Fibroblast of mammary gland (primary cell): ENCODE results near the gene MAML3.

Source experiments
- DNase-seq: peaks from one replicate; pipeline ENCODE4 v3.0.0-alpha.2; 2010; ENCODE audit warnings: low read depth
- H3K4me3 ChIP-seq: 2 replicates; pipeline ENCODE4 v1.5.1; 2011; ENCODE audit warnings: low read depth, mild to moderate bottlenecking, low read length, moderate library complexity; ENCODE audit not compliant: control insufficient read depth
- TF ChIP-seq, protein P1 (sequence below): conservative IDR thresholded peaks from 2 replicates; pipeline ENCODE4 v1.5.1; 2011; ENCODE audit warnings: low read depth, low read length, inconsistent platforms; ENCODE audit not compliant: control insufficient read depth, insufficient read depth

The MAML3 gene

DNA sequence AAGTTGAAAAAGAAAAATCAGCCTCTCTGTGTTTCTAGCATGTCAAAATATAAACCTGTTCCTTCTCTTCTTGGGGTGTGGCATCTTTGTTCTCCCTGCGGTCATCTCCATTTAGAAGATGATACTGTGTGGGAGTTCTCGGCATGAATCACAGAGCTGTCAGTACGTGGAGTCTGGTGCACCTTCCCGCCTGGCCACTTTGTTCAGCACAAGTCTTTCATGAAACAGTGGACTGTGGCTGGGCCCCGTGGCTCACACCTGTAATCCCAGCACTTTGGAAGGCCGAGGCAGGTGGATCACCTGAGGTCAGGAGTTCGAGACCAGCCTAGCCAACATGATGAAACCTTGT lies 166.5 kb downstream of the MAML3 start:
- TF ChIP-seq, protein P1, sequence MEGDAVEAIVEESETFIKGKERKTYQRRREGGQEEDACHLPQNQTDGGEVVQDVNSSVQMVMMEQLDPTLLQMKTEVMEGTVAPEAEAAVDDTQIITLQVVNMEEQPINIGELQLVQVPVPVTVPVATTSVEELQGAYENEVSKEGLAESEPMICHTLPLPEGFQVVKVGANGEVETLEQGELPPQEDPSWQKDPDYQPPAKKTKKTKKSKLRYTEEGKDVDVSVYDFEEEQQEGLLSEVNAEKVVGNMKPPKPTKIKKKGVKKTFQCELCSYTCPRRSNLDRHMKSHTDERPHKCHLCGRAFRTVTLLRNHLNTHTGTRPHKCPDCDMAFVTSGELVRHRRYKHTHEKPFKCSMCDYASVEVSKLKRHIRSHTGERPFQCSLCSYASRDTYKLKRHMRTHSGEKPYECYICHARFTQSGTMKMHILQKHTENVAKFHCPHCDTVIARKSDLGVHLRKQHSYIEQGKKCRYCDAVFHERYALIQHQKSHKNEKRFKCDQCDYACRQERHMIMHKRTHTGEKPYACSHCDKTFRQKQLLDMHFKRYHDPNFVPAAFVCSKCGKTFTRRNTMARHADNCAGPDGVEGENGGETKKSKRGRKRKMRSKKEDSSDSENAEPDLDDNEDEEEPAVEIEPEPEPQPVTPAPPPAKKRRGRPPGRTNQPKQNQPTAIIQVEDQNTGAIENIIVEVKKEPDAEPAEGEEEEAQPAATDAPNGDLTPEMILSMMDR: no peak
- no peak overlapping the region for H3K4me3 ChIP-seq
- DNase-seq: no peak

DNA sequence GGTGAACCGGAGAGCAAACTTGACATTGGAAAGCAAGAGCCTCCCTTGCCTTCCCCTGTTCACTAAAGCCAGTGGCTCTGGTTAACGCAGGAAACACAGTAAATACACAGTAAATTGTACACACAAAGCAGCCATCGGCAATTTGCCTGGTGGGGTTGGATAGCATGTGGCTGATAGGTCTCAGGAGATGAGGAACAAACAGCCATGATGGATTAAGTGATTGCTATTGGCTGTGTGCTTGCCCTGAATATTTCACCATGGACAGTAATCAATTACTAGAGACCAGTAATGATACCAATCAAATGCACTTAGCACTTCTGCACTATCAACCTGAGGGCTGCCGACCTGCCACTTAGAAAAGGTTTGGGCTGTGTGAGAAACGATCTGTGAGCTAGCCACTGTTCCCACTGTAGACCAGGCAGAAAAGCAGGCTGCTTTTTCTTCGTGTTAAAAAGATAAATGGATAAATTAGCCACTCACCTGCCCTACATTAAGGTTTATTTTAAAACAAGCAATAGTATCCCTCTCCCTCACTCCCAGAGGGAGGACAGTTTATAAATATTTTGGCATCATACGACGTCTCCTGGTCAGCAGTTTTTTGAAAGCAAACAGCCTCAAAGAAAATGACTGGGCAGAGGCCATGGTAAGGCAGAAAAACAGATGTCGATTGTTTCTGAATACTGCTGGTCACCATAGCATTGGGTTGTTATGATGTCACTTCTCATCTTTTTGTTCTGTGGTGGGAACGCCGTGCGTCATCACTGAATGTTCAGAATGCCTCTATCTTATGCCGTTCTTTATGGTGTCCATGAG lies 167.1 kb downstream of the MAML3 start:
- peak; percentile 92 for DNase-seq
- no peak overlapping the region for H3K4me3 ChIP-seq
- TF ChIP-seq, protein P1: no peak

DNA sequence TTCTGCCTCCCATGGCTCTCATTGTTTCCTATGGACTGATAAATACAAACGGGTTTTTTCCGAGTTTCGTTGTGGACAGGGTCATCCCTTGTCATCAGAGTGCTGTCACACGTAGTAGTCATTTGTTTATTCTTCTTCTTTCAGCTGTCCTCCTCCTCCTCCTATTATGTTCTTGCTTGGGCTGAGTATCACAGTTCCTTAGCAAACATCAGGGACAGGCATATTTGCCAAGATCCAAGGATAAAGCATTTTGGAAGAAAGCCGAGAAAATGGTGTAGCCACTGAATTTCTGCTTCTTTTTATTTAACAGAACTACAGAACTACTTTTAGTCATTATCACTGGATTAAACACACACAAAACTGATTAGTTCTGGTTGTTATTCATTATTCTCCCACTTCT lies 167.9 kb downstream of the MAML3 start:
- DNase-seq: no peak
- TF ChIP-seq, protein P1: no peak

DNA sequence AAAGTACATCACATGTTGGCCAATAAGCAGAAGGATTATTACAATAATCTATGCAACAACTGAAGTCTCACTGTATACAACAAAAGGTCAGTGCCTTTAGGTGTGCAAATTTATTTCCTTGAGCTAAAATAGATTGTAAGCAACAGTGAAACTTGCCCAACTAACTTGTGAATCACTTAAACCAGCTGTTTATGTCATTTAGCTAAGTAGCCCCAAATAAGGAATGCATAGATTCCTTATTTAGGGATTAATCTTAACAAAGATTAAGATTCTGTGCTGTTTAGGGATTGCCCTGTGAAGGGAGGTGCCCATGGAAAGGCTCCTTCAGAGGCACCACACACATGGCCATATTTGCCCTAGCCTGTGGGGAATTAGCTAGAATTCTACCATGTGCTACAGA lies 168.6 kb downstream of the MAML3 start:
- no peak overlapping the region for H3K4me3 ChIP-seq
- TF ChIP-seq, protein P1: no peak
- no peak for DNase-seq

More for the DNA sequence above, 167.9 kb downstream of the MAML3 start:
- no peak overlapping the region for H3K4me3 ChIP-seq

DNA sequence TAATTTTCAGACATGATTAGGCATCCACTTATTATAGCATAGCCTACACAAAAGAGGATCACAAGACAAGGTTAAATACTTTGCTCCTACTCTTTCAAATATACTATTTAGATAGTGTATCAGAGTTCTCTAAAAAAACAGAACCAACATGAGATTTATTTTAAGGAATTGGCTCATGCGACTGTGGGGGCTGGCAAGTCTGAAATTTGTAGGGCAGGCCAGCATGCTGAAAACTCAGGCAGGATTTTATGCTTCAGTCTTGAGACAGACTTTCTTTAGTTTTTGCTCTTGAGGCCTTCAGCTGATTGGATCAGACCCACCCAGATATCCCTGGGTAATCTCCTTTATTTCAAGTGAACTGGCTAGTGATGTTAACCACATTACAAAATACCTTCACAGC lies 169.5 kb downstream of the MAML3 start:
- TF ChIP-seq, protein P1: no peak
- DNase-seq: no peak
- no peak overlapping the region for H3K4me3 ChIP-seq

DNA sequence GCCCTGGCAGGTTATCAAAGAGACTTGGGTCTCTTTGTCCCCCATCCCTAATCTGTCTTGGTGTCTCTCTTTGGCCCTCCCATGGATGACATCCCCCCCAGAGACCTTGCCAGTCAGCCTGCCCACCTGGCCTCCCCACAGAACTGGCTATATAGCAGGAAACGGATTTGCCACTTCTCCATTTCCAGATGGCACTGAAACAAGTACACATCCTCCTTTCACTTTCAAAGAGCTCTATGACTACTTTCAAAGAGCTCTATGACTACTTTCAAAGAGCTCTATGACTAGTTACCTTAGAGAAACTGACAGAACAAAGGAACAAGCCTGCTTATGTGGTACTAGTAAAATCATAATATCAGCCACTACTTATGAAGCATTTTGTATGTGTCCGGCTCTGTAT lies 175.3 kb downstream of the MAML3 start:
- H3K4me3 ChIP-seq: no peak overlapping the region
- TF ChIP-seq, protein P1: no peak
- no peak for DNase-seq

DNA sequence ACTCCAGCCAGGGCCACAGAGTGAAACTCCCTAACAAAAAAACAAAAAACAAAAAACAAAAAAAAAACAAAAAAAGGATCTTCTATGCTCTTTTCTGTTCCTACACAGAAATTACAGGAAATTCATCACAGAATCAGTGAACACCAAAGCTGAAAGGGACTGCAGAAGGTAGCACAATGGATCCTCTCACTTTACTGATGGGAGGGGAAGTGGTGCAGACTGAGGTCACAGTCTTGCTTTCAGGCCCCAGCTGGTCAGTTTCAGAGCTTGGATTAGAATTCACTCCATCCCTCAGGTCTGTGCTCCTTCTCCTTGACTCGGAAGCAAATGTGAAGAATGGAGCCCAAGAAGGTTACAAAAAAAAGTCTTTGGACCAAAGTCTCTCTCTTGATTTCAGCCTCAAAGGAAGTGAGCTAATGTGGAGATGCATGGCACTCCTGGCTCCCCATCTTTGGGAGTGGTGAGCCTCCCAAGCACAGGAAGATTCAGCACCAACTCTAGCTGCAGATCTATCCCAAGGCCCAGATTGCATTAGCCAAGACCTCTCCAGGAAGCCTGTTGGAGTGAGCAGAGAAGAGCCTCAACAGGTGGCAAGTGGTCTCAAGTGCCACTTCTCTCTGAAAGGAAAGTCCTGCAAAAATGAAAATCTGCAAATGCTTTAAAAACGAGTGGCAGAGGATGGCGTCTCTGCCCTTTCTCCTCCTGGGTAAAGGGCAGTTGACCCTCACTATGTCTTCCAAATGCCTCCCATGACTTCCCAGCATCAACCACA lies 176.0 kb downstream of the MAML3 start:
- no peak overlapping the region for H3K4me3 ChIP-seq
- no peak for DNase-seq
- TF ChIP-seq, protein P1: no peak
